WTC11 (cell line): ENCODE measurements around the gene ARHGEF19. TPM values are rescaled to one million over a fixed set of nuclear protein-coding genes. Genes with fewer than 3 reads are reported as not detected.
A peak's percentile ranks its signal among the peaks of the same experiment; 100 is the strongest.

Experiments used
- ATAC-seq: fragments of 200-7000 bp; cut with Tn5 transposase; 2 replicates; pipeline ENCODE4 v1.10.0; 2021; ENCODE audit warnings: mild to moderate bottlenecking, moderate library complexity
- CTCF ChIA-PET: fragments of 300-600 bp; sonication (Branson Sonifier 250); formaldehyde crosslinking; loops from one replicate; lab custom pipeline; 2021; ENCODE audit warnings: antibody characterized with exemption; lab: Charles Lee
- POLR2A ChIA-PET: fragments of 350-600 bp; sonication (Branson Sonifier 250); formaldehyde crosslinking; loops from one replicate; lab custom pipeline; 2021; ENCODE audit warnings: antibody characterized with exemption; lab: Charles Lee
- DNase-seq: peaks from one replicate; pipeline ENCODE4 v3.0.0; 2021; ENCODE audit warnings: low spot score
- H3K27ac Mint-ChIP-seq: 2 replicates; pipeline ENCODE4 v1.8.0; 2021; ENCODE audit warnings: mixed read lengths
- H3K27me3 Mint-ChIP-seq: 2 replicates; pipeline ENCODE4 v1.8.0; 2021; ENCODE audit warnings: low read depth, mild to moderate bottlenecking, moderate library complexity, mixed read lengths
- H3K36me3 Mint-ChIP-seq: 2 replicates; pipeline ENCODE4 v1.8.0; 2021; ENCODE audit warnings: mixed read lengths
- H3K4me1 Mint-ChIP-seq: 2 replicates; pipeline ENCODE4 v1.8.0; 2022; ENCODE audit warnings: mixed read lengths
- H3K4me3 Mint-ChIP-seq: 2 replicates; pipeline ENCODE4 v1.8.0; 2021; ENCODE audit warnings: mild to moderate bottlenecking, moderate library complexity, mixed read lengths
- H3K9me3 Mint-ChIP-seq: 2 replicates; pipeline ENCODE4 v1.8.0; 2021; ENCODE audit warnings: mixed read lengths
- ATF3 ChIP-seq: sonication (generic); formaldehyde crosslinking; conservative IDR thresholded peaks from 2 replicates; pipeline ENCODE4 v1.8.1; 2022; ENCODE audit warnings: mild to moderate bottlenecking, missing genetic modification reagents
- FOXK1 ChIP-seq: sonication (generic); formaldehyde crosslinking; IDR thresholded peaks from 2 replicates; pipeline ENCODE4 v1.8.0; 2022; ENCODE audit warnings: mild to moderate bottlenecking, moderate library complexity, missing genetic modification reagents
- FOXP1 ChIP-seq: sonication (generic); formaldehyde crosslinking; IDR thresholded peaks from 2 replicates; pipeline ENCODE4 v1.8.0; 2022; ENCODE audit warnings: missing genetic modification reagents, mild to moderate bottlenecking, moderate library complexity, borderline replicate concordance
- GRHL2 ChIP-seq: fragments of 250-450 bp; sonication (Bioruptor Pico); IDR thresholded peaks from 2 replicates; pipeline ENCODE4 v1.8.0; 2022; ENCODE audit warnings: mild to moderate bottlenecking, moderate library complexity; ENCODE audit not compliant: insufficient replicate concordance, severe bottlenecking
- MXD4 ChIP-seq: fragments of 250-450 bp; sonication (Bioruptor Pico); IDR thresholded peaks from 2 replicates; pipeline ENCODE4 v1.8.0; 2021; ENCODE audit warnings: mild to moderate bottlenecking, moderate library complexity, borderline replicate concordance
- MYBL2 ChIP-seq: sonication (generic); formaldehyde crosslinking; IDR thresholded peaks from 2 replicates; pipeline ENCODE4 v1.8.1; 2023; ENCODE audit warnings: mild to moderate bottlenecking, moderate library complexity, missing genetic modification reagents
- NFATC4 ChIP-seq: fragments of 250-450 bp; sonication (Bioruptor Pico); IDR thresholded peaks from 2 replicates; pipeline ENCODE4 v1.9.0; 2021; ENCODE audit warnings: mild to moderate bottlenecking
- PRDM15 ChIP-seq: sonication (generic); formaldehyde crosslinking; IDR thresholded peaks from 2 replicates; pipeline ENCODE4 v1.8.0; 2022; ENCODE audit warnings: missing genetic modification reagents
- ZBTB21 ChIP-seq: sonication (generic); formaldehyde crosslinking; IDR thresholded peaks from 2 replicates; pipeline ENCODE4 v1.8.1; 2023; ENCODE audit warnings: mild to moderate bottlenecking, missing genetic modification reagents, borderline replicate concordance
- ZBTB43 ChIP-seq: sonication (generic); formaldehyde crosslinking; IDR thresholded peaks from 2 replicates; pipeline ENCODE4 v1.8.1; 2023; ENCODE audit warnings: mild to moderate bottlenecking, missing genetic modification reagents
- ZNF138 ChIP-seq: sonication (generic); formaldehyde crosslinking; conservative IDR thresholded peaks from 2 replicates; pipeline ENCODE4 v1.8.1; 2022; ENCODE audit warnings: mild to moderate bottlenecking, moderate library complexity, missing genetic modification reagents
- ZNF219 ChIP-seq: sonication (generic); formaldehyde crosslinking; IDR thresholded peaks from 2 replicates; pipeline ENCODE4 v1.8.0; 2023; ENCODE audit warnings: missing genetic modification reagents, mild to moderate bottlenecking, borderline replicate concordance
- ZNF263 ChIP-seq: sonication (generic); formaldehyde crosslinking; IDR thresholded peaks from 2 replicates; pipeline ENCODE4 v1.8.1; 2022; ENCODE audit warnings: low read depth, mild to moderate bottlenecking, moderate library complexity, missing genetic modification reagents
- total RNA-seq: library from RNA; stranded (reverse); gene quantifications from 3 replicates; pipeline ENCODE4 v1.2.3, GENCODE V29; 2021
- TF ChIP-seq, protein P1 (sequence below): sonication (generic); formaldehyde crosslinking; IDR thresholded peaks from 2 replicates; pipeline ENCODE4 v1.8.1; 2023; ENCODE audit warnings: mild to moderate bottlenecking, missing genetic modification reagents
- TF ChIP-seq, protein P2 (sequence below): sonication (generic); formaldehyde crosslinking; IDR thresholded peaks from 2 replicates; pipeline ENCODE4 v1.8.0; 2022; ENCODE audit warnings: mild to moderate bottlenecking, missing genetic modification reagents
- TF ChIP-seq, protein P3 (sequence below): fragments of 250-450 bp; sonication (Bioruptor Pico); IDR thresholded peaks from 2 replicates; pipeline ENCODE4 v1.9.0; 2021; ENCODE audit warnings: mild to moderate bottlenecking, borderline replicate concordance

Gene ARHGEF19
- total RNA-seq, 1 experiment from 2014 or later, result 53.1 TPM

- H3K27ac Mint-ChIP-seq, result no peak overlapping the region
- no peak for ATAC-seq
Measured at GRCh38 chr1:16183179-16183578, 29.3 kb downstream of the ARHGEF19 start.

DNA sequence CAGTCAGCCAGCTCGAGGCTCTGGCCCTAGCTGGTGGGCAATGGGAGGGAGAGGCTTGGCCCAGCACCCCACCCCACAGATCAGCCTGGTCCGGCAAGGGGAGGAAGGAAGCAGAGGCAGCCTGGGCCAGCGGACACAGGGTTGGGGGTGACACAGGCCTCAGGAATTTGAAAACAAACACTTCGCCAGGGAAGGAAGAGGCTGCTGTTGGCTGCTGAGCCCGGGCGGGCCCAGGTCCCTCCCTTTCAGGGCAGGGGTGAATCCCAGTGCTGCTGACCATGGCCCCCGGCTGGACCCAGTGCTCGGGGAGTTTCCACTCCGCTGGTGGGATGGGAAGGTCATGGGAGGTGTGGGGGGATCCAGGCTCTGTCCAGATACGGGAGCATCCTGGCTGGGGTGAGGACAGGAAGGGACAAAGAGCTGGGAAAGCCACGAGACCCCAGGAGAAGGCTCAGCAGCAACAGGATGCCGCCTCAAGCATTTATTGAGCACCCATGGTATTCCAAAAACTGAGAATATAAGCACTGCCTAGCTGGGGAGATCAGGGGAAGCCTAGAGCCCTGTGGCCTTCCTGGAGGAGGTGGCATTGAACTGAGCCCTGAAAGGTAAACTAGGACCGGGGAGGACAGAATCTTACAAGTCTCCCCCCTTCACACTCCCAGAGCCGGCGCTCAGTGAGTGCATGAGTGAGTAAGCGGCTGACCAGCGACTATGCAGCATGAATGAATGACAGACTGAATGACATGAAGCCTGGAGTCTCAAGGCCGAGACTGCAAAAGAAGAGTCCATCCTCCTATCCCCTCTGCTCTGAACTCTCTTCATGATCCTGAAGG lies 30.3 kb downstream of the ARHGEF19 start:
- Mint-ChIP-seq H3K4me3 (no peak overlapping the region), H3K27ac (peak overlapping the region; percentile 94), H3K27me3 (no peaks in the 10 kb centered on the region; the same call in 1 of the 2 replicates), H3K4me1 (peaks cover 13% of the 10 kb centered on the region), H3K9me3 (no peaks in the 10 kb centered on the region), H3K36me3 (no peaks in the 10 kb centered on the region)
- ChIA-PET CTCF (interaction anchor here (0.7 to 2.3 kb wide), 9 partner anchors 19 to 144 kb away, joined by 3 to 21 read pairs (median 7); partner anchors contain the start of gene FAM131C), POLR2A (interaction anchor here (0.7 to 1.3 kb wide), 4 partner anchors 14 to 32 kb away, joined by 3 to 6 read pairs (median 3); no protein-coding TSS in a partner anchor)
- DNase-seq (peak; percentile 70), ATAC-seq (peak; percentile 94)
- TF ChIP-seq FOXK1 (CRISPR knock-in tag) (0 out of 2 replicates have a peak, but pooled peaks have one; percentile 18), MYBL2 (CRISPR knock-in tag) (0 out of 2 replicates have a peak, but pooled peaks have one; percentile 62), NFATC4 (CRISPR knock-in tag) (no peak), ZNF219 (CRISPR knock-in tag) (no peak), PRDM15 (no peak), ZBTB21 (CRISPR knock-in tag) (no peak), MXD4 (CRISPR knock-in tag) (no peak), ATF3 (CRISPR knock-in tag) (no peak), GRHL2 (CRISPR knock-in tag) (no peak), ZNF138 (CRISPR knock-in tag) (no peak), ZNF263 (no peak), FOXP1 (CRISPR knock-in tag) (peak; percentile 53; the same call in 1 of the 2 replicates)
- TF ChIP-seq, protein P1, sequence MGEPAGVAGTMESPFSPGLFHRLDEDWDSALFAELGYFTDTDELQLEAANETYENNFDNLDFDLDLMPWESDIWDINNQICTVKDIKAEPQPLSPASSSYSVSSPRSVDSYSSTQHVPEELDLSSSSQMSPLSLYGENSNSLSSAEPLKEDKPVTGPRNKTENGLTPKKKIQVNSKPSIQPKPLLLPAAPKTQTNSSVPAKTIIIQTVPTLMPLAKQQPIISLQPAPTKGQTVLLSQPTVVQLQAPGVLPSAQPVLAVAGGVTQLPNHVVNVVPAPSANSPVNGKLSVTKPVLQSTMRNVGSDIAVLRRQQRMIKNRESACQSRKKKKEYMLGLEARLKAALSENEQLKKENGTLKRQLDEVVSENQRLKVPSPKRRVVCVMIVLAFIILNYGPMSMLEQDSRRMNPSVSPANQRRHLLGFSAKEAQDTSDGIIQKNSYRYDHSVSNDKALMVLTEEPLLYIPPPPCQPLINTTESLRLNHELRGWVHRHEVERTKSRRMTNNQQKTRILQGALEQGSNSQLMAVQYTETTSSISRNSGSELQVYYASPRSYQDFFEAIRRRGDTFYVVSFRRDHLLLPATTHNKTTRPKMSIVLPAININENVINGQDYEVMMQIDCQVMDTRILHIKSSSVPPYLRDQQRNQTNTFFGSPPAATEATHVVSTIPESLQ (CRISPR knock-in tag), result no peak
- TF ChIP-seq, protein P2, sequence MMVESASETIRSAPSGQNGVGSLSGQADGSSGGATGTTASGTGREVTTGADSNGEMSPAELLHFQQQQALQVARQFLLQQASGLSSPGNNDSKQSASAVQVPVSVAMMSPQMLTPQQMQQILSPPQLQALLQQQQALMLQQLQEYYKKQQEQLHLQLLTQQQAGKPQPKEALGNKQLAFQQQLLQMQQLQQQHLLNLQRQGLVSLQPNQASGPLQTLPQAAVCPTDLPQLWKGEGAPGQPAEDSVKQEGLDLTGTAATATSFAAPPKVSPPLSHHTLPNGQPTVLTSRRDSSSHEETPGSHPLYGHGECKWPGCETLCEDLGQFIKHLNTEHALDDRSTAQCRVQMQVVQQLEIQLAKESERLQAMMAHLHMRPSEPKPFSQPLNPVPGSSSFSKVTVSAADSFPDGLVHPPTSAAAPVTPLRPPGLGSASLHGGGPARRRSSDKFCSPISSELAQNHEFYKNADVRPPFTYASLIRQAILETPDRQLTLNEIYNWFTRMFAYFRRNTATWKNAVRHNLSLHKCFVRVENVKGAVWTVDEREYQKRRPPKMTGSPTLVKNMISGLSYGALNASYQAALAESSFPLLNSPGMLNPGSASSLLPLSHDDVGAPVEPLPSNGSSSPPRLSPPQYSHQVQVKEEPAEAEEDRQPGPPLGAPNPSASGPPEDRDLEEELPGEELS (CRISPR knock-in tag), result 0 out of 2 replicates have a peak, but pooled peaks have one; percentile 26
- TF ChIP-seq, protein P3, sequence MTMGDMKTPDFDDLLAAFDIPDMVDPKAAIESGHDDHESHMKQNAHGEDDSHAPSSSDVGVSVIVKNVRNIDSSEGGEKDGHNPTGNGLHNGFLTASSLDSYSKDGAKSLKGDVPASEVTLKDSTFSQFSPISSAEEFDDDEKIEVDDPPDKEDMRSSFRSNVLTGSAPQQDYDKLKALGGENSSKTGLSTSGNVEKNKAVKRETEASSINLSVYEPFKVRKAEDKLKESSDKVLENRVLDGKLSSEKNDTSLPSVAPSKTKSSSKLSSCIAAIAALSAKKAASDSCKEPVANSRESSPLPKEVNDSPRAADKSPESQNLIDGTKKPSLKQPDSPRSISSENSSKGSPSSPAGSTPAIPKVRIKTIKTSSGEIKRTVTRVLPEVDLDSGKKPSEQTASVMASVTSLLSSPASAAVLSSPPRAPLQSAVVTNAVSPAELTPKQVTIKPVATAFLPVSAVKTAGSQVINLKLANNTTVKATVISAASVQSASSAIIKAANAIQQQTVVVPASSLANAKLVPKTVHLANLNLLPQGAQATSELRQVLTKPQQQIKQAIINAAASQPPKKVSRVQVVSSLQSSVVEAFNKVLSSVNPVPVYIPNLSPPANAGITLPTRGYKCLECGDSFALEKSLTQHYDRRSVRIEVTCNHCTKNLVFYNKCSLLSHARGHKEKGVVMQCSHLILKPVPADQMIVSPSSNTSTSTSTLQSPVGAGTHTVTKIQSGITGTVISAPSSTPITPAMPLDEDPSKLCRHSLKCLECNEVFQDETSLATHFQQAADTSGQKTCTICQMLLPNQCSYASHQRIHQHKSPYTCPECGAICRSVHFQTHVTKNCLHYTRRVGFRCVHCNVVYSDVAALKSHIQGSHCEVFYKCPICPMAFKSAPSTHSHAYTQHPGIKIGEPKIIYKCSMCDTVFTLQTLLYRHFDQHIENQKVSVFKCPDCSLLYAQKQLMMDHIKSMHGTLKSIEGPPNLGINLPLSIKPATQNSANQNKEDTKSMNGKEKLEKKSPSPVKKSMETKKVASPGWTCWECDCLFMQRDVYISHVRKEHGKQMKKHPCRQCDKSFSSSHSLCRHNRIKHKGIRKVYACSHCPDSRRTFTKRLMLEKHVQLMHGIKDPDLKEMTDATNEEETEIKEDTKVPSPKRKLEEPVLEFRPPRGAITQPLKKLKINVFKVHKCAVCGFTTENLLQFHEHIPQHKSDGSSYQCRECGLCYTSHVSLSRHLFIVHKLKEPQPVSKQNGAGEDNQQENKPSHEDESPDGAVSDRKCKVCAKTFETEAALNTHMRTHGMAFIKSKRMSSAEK (CRISPR knock-in tag), result no peak

More at GRCh38 chr1:16183179-16183578, 29.3 kb downstream of the ARHGEF19 start:
- POLR2A ChIA-PET, result interaction anchor here (0.7 to 1.1 kb wide), 2 partner anchors 25 to 185 kb away, joined by 3 read pairs; no protein-coding TSS in a partner anchor
- CTCF ChIA-PET, result interaction anchor here (0.7 to 4.5 kb wide), 4 partner anchors 101 to 145 kb away, joined by 3 to 74 read pairs (median 6); partner anchors contain the start of gene FAM131C
- no peaks in the 10 kb centered on the region for H3K9me3 Mint-ChIP-seq
- no peaks in the 10 kb centered on the region; the same call in 1 of the 2 replicates for H3K27me3 Mint-ChIP-seq
- no peak for DNase-seq
- peaks cover 13% of the 10 kb centered on the region for H3K4me1 Mint-ChIP-seq
- no peak for TF ChIP-seq ZBTB43 (CRISPR knock-in tag)
- no peaks in the 10 kb centered on the region for H3K36me3 Mint-ChIP-seq
- no peak overlapping the region for H3K4me3 Mint-ChIP-seq
